SK-N-SH treated with all-trans-retinoic acid at 6 μM for 48 hours (cell line): Measurements from ENCODE around the gene BCL10.

Source experiments
- ATAC-seq: fragments of 200-7000 bp; cut with Tn5 transposase; 3 replicates; pipeline ENCODE4 v1.9.1; 2020; ENCODE audit warnings: mild to moderate bottlenecking, moderate library complexity
- ARNTL ChIP-seq: fragments of 450-650 bp; formaldehyde crosslinking; IDR thresholded peaks from 2 replicates; pipeline ENCODE4 v1.5.0; 2020; ENCODE audit warnings: low read depth, mild to moderate bottlenecking, moderate library complexity, borderline replicate concordance
- ESRRG ChIP-seq: fragments of 250-450 bp; sonication (Bioruptor Pico); IDR thresholded peaks from 2 replicates; pipeline ENCODE4 v1.6.1; 2021; ENCODE audit warnings: mild to moderate bottlenecking
- GLIS3 ChIP-seq: fragments of 250-450 bp; sonication (Bioruptor Pico); IDR thresholded peaks from 2 replicates; pipeline ENCODE4 v1.5.0; 2020; ENCODE audit warnings: mild to moderate bottlenecking, moderate library complexity
- ISL1 ChIP-seq: fragments of 250-450 bp; sonication (Bioruptor Pico); IDR thresholded peaks from 2 replicates; pipeline ENCODE4 v2.1.2; 2022; ENCODE audit warnings: mild to moderate bottlenecking, moderate library complexity
- OSR1 ChIP-seq: fragments of 250-450 bp; sonication (Bioruptor Pico); IDR thresholded peaks from 2 replicates; pipeline ENCODE4 v1.8.0; 2022; ENCODE audit warnings: moderate library complexity, mild to moderate bottlenecking, inconsistent platforms
- PPARA ChIP-seq: fragments of 250-450 bp; sonication (Bioruptor Pico); IDR thresholded peaks from 2 replicates; pipeline ENCODE4 v1.5.0; 2020; ENCODE audit warnings: mild to moderate bottlenecking, borderline replicate concordance
- RARB ChIP-seq: fragments of 250-450 bp; sonication (Bioruptor Pico); IDR thresholded peaks from 2 replicates; pipeline ENCODE4 v1.8.0; 2021; ENCODE audit warnings: mild to moderate bottlenecking, moderate library complexity
- TCF4 ChIP-seq: fragments of 250-450 bp; sonication (Bioruptor Pico); IDR thresholded peaks from 2 replicates; pipeline ENCODE4 v1.8.0; 2021; ENCODE audit warnings: mild to moderate bottlenecking, moderate library complexity, borderline replicate concordance
- TOX ChIP-seq: fragments of 250-450 bp; sonication (Bioruptor Pico); IDR thresholded peaks from 2 replicates; pipeline ENCODE4 v1.8.0; 2021; ENCODE audit warnings: mild to moderate bottlenecking, moderate library complexity, borderline replicate concordance
- ZC3H10 ChIP-seq: fragments of 250-450 bp; sonication (Bioruptor Pico); IDR thresholded peaks from 2 replicates; pipeline ENCODE4 v1.5.1; 2021; ENCODE audit warnings: mild to moderate bottlenecking, moderate library complexity
- ZFP3 ChIP-seq: fragments of 250-450 bp; sonication (Bioruptor Pico); IDR thresholded peaks from 2 replicates; pipeline ENCODE4 v1.5.0; 2020; ENCODE audit warnings: mild to moderate bottlenecking, moderate library complexity
- ZFP30 ChIP-seq: fragments of 450-650 bp; formaldehyde crosslinking; IDR thresholded peaks from 2 replicates; pipeline ENCODE4 v1.5.0; 2022; ENCODE audit warnings: mild to moderate bottlenecking, moderate library complexity
- ZNF565 ChIP-seq: fragments of 450-650 bp; formaldehyde crosslinking; conservative IDR thresholded peaks from 2 replicates; pipeline ENCODE4 v1.5.0; 2020; ENCODE audit warnings: low read depth, mild to moderate bottlenecking, moderate library complexity
- ZNF70 ChIP-seq: fragments of 450-650 bp; formaldehyde crosslinking; IDR thresholded peaks from 2 replicates; pipeline ENCODE4 v1.5.0; 2020; ENCODE audit warnings: mild to moderate bottlenecking, moderate library complexity
- ZNF8 ChIP-seq: fragments of 450-650 bp; formaldehyde crosslinking; IDR thresholded peaks from 2 replicates; pipeline ENCODE4 v1.5.0; 2020; ENCODE audit warnings: mild to moderate bottlenecking, moderate library complexity
- TF ChIP-seq, protein P1 (sequence below): fragments of 250-450 bp; sonication (Bioruptor Pico); IDR thresholded peaks from 2 replicates; pipeline ENCODE4 v1.8.0; 2021; ENCODE audit warnings: low read depth, mild to moderate bottlenecking, moderate library complexity, borderline replicate concordance
- TF ChIP-seq, protein P2 (sequence below): fragments of 250-450 bp; sonication (Bioruptor Pico); IDR thresholded peaks from 2 replicates; pipeline ENCODE4 v1.8.0; 2020; ENCODE audit warnings: mild to moderate bottlenecking, moderate library complexity, borderline replicate concordance
- TF ChIP-seq, protein P3 (sequence below): fragments of 250-450 bp; sonication (Bioruptor Pico); IDR thresholded peaks from 2 replicates; pipeline ENCODE4 v1.5.1; 2021; ENCODE audit warnings: mild to moderate bottlenecking, moderate library complexity
- TF ChIP-seq, protein P4 (sequence below): fragments of 250-450 bp; sonication (Bioruptor Pico); IDR thresholded peaks from 2 replicates; pipeline ENCODE4 v1.5.0; 2020; ENCODE audit warnings: mild to moderate bottlenecking, moderate library complexity
- TF ChIP-seq, protein P5 (sequence below): fragments of 250-450 bp; sonication (Bioruptor Pico); IDR thresholded peaks from 2 replicates; pipeline ENCODE4 v1.5.1; 2020; ENCODE audit warnings: low read depth, mild to moderate bottlenecking, moderate library complexity

BCL10 gene

DNA sequence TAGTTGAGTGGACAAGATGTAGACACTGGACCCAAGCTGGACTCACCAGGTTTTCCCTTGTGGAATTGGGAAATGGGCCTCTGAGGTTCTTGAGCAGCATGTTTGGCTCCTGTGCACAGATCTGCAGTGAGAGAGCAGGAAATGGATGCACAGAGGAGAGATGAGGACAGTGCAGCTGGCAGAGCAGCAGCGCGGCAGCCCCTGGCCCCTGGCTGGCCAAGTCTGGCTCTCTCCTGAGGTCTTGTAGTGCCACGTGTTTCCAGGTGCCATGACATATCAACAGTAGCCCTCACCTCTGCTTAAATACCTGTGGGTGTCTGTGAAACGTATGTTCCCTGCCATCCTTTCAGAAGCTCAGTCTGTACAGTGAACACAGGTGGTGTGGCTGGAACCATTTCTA is 19.2 kb upstream of the BCL10 start (continued):
- TF ChIP-seq PPARA (CRISPR knock-in tag) (no peak), TCF4 (CRISPR knock-in tag) (no peak)

DNA sequence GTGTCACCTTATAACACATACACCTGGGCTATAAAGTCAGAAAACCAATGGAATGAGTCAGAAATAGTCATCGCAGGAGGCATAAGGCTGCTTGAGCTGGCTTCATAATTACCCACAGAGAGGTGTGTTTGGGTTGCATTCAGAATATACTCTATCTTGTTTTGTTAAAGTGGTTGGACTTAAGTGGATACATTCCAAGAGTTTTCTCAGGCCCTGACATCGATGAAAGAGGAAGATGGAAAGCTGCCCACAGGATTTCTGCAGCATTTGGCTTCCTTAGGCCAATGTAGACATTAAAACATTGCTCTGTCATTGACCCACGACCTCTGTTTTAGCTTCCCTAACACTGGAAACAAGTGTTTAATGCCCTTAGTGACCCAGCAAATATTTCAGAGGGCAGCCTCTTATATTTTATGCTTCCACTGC is 18.6 kb upstream of the BCL10 start:
- TF ChIP-seq TOX (CRISPR knock-in tag) = no peak
- TF ChIP-seq, protein P1, sequence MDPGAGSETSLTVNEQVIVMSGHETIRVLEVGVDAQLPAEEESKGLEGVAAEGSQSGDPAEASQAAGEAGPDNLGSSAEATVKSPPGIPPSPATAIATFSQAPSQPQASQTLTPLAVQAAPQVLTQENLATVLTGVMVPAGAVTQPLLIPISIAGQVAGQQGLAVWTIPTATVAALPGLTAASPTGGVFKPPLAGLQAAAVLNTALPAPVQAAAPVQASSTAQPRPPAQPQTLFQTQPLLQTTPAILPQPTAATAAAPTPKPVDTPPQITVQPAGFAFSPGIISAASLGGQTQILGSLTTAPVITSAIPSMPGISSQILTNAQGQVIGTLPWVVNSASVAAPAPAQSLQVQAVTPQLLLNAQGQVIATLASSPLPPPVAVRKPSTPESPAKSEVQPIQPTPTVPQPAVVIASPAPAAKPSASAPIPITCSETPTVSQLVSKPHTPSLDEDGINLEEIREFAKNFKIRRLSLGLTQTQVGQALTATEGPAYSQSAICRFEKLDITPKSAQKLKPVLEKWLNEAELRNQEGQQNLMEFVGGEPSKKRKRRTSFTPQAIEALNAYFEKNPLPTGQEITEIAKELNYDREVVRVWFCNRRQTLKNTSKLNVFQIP (CRISPR knock-in tag) = no peak
- TF ChIP-seq ISL1 (CRISPR knock-in tag) = no peak
- TF ChIP-seq ZNF70 (CRISPR knock-in tag) = no peak
- TF ChIP-seq, protein P2, sequence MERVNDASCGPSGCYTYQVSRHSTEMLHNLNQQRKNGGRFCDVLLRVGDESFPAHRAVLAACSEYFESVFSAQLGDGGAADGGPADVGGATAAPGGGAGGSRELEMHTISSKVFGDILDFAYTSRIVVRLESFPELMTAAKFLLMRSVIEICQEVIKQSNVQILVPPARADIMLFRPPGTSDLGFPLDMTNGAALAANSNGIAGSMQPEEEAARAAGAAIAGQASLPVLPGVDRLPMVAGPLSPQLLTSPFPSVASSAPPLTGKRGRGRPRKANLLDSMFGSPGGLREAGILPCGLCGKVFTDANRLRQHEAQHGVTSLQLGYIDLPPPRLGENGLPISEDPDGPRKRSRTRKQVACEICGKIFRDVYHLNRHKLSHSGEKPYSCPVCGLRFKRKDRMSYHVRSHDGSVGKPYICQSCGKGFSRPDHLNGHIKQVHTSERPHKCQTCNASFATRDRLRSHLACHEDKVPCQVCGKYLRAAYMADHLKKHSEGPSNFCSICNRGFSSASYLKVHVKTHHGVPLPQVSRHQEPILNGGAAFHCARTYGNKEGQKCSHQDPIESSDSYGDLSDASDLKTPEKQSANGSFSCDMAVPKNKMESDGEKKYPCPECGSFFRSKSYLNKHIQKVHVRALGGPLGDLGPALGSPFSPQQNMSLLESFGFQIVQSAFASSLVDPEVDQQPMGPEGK (CRISPR knock-in tag) = no peak
- TF ChIP-seq, protein P3, sequence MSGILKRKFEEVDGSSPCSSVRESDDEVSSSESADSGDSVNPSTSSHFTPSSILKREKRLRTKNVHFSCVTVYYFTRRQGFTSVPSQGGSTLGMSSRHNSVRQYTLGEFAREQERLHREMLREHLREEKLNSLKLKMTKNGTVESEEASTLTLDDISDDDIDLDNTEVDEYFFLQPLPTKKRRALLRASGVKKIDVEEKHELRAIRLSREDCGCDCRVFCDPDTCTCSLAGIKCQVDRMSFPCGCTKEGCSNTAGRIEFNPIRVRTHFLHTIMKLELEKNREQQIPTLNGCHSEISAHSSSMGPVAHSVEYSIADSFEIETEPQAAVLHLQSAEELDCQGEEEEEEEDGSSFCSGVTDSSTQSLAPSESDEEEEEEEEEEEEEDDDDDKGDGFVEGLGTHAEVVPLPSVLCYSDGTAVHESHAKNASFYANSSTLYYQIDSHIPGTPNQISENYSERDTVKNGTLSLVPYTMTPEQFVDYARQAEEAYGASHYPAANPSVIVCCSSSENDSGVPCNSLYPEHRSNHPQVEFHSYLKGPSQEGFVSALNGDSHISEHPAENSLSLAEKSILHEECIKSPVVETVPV = no peak
- no peak for TF ChIP-seq ARNTL (CRISPR knock-in tag)
- no peak for TF ChIP-seq OSR1 (CRISPR knock-in tag)
- TF ChIP-seq, all 23 proteins: peak for 0
- ATAC-seq = no peak

DNA sequence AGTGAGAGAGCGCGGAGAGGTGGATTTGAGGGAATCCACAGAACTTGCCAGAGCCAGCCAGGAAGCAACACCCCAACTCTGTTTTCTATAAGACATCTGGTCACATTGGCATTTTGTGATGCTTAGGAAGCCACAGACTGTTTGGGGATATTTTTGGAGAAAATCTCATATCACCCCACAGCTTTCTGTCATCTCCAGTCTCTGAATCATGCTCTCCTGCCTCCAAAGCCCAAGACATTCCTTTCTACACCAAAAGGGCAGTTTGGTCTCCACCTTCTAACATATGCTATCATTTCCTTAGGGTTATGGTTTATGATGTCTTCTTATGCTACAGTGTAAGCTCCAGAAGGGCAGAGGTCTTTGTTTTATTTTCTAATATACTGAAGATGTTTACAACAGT is 14.4 kb upstream of the BCL10 start:
- no peak for TF ChIP-seq RARB (CRISPR knock-in tag)
- no peak for TF ChIP-seq TCF4 (CRISPR knock-in tag)
- TF ChIP-seq GLIS3 = no peak
- TF ChIP-seq, protein P4, sequence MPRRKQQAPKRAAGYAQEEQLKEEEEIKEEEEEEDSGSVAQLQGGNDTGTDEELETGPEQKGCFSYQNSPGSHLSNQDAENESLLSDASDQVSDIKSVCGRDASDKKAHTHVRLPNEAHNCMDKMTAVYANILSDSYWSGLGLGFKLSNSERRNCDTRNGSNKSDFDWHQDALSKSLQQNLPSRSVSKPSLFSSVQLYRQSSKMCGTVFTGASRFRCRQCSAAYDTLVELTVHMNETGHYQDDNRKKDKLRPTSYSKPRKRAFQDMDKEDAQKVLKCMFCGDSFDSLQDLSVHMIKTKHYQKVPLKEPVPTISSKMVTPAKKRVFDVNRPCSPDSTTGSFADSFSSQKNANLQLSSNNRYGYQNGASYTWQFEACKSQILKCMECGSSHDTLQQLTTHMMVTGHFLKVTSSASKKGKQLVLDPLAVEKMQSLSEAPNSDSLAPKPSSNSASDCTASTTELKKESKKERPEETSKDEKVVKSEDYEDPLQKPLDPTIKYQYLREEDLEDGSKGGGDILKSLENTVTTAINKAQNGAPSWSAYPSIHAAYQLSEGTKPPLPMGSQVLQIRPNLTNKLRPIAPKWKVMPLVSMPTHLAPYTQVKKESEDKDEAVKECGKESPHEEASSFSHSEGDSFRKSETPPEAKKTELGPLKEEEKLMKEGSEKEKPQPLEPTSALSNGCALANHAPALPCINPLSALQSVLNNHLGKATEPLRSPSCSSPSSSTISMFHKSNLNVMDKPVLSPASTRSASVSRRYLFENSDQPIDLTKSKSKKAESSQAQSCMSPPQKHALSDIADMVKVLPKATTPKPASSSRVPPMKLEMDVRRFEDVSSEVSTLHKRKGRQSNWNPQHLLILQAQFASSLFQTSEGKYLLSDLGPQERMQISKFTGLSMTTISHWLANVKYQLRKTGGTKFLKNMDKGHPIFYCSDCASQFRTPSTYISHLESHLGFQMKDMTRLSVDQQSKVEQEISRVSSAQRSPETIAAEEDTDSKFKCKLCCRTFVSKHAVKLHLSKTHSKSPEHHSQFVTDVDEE (CRISPR knock-in tag) = no peak
- no peak for TF ChIP-seq ZC3H10 (CRISPR knock-in tag)
- no peak for TF ChIP-seq ZNF8 (CRISPR knock-in tag)
- TF ChIP-seq TOX (CRISPR knock-in tag) = no peak
- TF ChIP-seq ISL1 (CRISPR knock-in tag) = no peak
- no peak for TF ChIP-seq PPARA (CRISPR knock-in tag)
- TF ChIP-seq ZFP30 = no peak
- TF ChIP-seq, protein P2 (CRISPR knock-in tag) = no peak
- no peak for TF ChIP-seq ESRRG
- TF ChIP-seq, protein P3 = no peak
- TF ChIP-seq, protein P5, sequence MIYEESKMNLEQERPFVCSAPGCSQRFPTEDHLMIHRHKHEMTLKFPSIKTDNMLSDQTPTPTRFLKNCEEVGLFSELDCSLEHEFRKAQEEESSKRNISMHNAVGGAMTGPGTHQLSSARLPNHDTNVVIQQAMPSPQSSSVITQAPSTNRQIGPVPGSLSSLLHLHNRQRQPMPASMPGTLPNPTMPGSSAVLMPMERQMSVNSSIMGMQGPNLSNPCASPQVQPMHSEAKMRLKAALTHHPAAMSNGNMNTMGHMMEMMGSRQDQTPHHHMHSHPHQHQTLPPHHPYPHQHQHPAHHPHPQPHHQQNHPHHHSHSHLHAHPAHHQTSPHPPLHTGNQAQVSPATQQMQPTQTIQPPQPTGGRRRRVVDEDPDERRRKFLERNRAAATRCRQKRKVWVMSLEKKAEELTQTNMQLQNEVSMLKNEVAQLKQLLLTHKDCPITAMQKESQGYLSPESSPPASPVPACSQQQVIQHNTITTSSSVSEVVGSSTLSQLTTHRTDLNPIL (CRISPR knock-in tag) = no peak
- TF ChIP-seq ZNF565 (CRISPR knock-in tag) = no peak
- TF ChIP-seq ZNF70 (CRISPR knock-in tag) = no peak
- no peak for TF ChIP-seq OSR1 (CRISPR knock-in tag)
- no peak for TF ChIP-seq ZFP3 (CRISPR knock-in tag)
- TF ChIP-seq, protein P1 (CRISPR knock-in tag) = no peak
- no peak for ATAC-seq
